NCI-H1930 (cell line): ENCODE measurements around the gene PRKCQ.
"Not testable (repeated sequence)": the region's sequence is repeated elsewhere in the genome, so short reads cannot be mapped to it uniquely, and the experiment has no call there.

Experiments
- DNase-seq, 2 experiments: peaks; one replicate each; lab custom pipeline; 2025; lab: John Stamatoyannopoulos, UW

The PRKCQ gene

DNA sequence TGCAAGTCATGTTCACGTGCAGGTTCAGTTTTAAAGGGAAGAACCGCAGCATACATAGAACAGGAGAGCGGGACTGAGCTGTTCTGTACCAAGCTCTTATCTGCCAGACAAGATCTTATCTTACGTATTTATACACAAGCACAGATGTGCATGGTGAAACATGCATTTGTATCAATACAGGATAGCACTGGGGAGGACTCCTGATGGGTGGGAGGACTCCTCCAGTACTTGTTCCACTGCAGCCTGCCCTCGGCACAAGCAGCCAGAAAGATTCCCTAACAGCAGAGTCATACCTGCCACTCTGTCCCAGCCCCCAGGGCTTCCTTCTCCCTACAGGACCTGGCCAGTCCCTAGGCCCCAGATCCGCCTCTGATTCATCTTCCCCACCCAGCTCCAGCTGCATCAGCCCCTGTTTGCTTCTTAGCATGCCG, 13.2 kb upstream of the PRKCQ start:
- DNase-seq: no peak

DNA sequence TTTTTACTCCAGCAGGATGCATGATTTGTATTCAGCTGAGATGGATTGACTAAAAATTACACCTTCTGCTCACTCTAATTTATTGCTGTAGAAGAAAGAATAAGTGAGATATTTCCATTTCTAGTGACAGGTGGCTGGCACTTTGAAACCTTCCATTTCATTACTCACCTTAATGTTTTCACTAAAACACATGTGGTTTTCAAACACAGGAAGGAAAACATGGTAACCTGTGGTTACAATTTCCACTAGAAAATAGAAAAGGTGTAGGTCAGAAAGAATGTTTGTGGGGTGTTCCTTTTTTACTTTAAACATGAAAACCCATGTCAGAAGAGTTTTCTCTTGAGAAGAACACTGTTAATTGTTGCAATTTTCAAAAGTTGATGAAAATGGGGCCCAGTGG, 12.0 kb upstream of the PRKCQ start:
- DNase-seq: no peak

DNA sequence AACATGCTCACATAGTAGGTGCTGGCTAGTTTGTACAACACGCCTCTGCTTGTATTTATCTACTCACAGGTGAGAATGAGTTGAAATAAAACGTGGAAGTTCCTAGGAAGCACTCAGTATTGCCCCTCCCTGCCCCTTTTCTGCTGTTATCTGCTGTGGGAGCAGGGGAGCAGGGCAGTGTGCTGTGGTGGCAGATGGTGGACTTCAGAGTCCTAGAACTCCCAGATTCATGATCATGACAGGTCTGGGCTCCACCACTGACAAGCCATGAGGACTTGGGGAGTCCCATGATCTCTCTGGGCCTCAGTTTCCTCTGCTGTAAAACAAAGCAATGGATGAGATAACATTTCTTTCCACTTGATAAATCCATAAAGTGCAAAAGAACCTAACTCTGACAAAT, 11.6 kb upstream of the PRKCQ start:
- no peak for DNase-seq

DNA sequence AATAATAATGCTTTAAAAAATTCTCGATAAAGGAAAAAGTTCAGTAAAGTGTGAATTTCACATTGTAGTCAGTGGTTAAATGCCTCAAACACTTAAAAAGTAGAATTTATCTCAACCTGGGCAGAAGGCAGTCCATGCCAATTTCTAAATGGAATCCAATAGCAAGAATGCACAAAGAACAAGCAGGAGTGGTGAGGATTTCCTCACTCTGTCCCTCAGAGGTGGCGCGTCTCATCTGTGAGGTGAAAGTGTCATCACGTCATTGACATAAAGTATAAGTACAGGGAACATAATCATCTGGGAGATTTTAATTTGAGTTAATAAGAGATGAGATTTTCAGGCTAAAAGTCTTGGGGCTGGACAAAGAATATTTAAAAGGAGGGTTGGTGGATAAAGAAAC, 10.0 kb upstream of the PRKCQ start:
- no peak for DNase-seq

DNA sequence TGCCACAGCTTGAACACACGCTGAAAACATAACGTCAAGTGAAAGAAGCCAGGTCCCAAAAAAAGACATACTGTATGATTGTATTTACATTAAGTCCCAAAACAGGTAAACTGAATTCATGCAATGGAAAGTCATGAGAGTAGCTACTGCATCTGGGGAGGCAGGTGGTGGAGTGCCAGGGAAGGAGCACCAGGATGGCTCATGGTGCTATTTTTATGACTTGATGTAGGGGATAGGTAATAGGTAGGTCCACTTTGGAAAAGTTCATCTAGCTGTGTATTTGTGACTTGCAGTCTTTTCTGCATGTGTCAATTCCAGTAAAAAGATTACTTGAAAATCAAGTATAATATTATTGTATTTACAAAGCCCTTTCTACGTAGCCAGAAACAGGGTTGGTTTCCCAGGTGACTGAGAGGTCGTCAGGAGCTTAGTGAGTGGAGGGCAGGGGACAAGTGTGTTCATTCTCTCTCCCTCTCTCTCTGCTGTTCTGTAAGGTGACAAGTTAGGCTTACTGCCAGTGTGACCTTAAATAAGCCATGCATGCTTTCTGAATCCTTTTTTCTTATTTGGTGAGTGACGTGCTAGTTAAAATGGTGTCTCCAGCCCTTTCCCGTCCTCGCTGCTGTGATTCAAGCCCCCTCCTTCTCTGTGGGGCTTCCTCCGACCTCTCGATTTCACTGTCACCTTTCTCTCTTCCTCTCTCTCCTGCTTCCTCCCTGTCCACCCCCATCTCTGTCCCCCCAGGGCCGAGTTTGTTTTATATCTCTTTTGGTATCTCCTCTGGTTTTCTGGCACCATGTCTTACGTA, 9.4 kb upstream of the PRKCQ start:
- DNase-seq: no peak

DNA sequence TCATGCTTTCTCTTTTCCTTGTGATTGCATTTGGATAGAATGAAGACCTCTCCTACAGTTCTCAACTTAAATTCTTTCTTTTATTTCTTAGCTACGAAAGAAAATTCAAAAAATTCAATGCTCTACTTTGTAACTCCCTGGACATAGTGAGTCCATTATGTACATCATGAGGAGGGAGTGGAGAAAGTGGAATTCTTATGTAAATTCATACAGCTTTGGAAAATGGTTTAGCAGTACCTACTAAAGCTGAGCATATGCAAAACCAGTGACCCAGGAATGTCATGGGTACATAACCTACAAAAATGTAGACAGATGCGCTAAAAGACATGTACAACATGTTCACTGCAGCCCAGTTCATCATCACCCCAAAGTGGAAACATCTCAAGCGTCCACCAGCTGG, 8.8 kb upstream of the PRKCQ start:
- no peak for DNase-seq

DNA sequence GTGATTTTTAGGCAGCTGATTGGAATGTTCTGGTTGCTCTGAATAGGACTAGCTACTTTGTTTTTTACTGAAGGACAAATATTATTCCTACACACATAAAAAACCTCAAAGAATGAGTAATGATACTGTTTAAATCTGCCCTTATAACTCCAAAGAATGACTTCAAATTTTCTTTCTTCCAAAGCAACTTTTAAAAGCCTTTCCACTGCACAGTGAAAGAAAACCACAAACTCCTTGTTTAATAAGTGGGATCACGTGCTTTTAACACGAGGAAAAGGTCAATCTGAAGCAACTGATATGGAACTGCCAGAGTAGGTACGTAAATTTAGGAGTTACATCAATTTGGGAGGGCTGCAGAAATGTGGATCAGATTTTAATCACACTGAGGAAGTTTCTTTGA, 8.0 kb upstream of the PRKCQ start:
- DNase-seq: no peak

DNA sequence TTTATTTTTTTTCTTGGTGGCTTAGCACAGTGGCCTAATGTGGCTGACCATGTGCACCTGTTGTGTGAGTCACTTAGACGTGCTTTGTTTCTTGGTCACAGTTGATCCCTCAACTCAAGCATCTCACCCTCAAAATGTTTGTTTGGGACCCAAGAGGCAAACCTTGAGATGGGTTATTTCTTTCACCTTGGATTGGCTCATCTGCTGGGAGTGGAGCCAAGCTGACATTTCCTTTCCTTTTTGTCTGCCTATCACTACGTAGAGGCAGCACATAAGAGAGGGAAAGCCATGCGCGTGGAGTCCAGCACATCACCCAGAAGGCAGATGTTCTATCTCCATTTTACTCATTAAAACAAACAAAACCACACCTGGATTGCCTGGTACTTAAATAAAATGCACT, 6.4 kb upstream of the PRKCQ start:
- no peak for DNase-seq

DNA sequence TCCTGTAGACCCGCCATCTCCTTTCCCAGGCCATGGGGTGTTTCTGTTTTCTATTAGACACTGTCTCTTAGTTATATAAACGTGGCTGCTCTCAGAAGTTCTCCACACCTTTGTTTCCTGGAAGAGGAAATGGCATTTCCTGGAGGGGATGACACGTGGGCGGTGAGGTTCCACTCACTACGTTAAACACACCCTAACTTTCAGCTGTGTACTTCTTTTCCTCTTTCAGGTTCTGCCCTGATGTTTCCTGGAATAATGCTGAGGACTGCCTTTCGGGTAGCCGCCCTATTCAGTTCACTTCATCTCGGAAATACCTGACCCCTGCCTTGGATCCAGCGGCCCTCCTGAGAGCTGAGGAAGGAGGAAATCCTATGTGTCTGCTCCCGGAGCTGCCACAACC, 3.4 kb upstream of the PRKCQ start:
- DNase-seq: no peak

DNA sequence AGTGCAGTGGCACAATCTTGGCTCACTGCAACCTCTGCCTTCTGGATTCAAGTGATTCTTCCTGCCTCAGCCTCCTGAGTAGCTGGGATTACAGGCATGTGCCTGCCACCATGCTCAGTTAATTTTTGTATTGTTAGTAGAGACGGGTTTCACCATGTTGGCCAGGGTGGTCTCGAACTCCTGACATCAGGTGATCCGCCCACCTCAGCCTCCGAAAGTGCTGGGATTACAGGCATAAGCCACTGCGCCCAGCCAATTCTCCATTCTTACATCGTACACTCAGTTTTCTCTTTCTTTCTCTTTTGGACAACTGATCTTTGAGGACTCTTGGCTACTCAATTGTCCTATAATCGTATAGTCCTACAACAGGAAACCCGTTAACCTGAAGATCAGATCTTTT, 2.8 kb upstream of the PRKCQ start:
- not testable (repeated sequence) for DNase-seq

DNA sequence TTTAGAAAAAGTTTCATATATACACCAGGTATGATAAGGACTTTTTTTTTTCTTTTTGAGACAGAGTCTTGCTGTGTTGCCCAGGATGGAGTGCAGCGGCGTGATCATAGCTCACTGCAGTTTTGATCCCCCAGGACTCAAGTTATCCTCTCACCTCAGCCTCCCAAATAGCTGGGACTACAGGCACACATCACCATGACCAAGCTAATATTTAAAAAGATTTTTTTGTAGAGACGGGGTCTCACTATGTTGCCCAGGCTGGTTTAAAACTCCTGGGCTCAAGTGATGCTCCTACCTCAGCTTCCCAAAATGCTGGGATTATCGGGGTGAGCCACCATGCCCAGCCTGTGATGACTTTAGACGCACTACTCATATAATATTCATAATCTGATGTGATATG, 2.2 kb upstream of the PRKCQ start:
- DNase-seq: no peak

DNA sequence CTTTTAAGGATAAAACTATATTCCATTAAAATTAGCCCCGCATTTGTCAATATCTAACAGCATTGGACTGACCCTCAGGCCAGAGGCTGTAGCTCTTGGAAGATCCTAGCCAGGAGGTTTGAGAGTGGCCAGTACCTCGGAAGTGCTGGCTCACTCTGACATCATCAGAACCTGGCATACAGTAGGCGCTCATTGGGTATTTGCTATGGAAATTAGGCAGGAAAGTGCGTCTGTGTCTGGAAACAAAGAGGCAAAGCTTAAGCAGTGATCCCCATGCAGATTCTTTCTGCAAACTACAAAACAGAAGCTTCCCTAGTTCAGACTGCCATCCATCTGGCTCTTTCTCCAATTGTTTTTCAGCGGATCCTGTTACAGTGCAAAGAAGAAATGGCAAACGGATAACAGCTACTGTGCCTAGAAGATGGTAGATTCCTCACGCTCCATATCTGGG, 1.7 kb upstream of the PRKCQ start:
- no peak for DNase-seq

DNA sequence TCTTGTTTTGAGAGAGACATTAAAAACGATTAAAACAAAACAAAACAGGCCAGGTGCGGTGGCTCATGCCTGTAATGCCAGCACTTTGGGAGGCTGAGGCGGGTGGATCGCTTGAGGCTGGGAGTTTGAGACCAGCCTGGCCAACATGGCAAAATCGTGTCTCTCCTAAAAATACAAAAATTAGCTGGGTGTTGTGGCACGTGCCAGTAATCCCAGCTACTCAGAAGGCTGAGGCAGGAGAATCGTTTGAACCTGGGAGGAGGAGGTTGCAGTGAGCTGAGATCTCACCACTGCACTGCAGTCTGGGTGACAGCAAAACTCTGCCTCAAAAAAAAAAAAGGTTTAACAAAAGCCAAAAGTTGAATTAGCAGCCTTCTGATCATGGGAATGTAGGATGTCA, 1.1 kb upstream of the PRKCQ start:
- not testable (repeated sequence) for DNase-seq

DNA sequence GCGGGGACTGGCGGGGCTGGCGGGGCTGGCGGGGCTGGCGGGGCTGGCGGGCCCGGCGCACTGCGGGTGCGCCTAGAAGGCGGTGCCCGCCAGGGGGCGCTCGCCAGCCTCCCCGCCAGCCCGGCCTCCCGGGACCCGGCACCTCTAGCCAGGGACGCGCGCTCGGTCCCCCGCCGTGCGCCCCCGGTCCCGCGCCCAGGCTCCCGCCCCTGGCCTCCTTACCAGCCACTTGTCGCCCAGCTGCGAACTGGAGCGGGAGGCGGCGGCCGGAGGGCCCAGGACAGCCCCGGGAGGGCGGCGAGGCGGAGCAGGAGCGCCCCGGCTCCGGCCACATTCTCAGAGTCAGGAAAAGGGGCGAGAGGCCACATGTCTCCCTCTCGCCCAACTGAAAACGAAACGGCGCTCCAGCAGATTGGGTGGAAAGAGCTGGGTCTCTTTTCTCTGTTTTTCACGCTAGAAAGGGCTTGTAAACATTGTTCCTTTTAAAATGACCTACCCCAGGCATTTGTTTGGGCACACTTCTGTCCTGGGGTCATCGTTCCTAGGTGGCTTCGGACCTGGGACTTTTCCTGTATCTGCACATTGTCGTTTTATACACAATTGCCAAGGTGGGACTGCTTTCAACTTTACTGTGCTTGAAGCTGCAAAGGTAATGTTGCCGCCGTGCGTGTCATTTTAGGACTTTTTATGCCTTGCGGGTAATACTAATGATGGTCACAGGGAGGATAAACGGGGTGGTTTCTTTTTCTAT, 378 bp upstream of the PRKCQ start:
- peak in 1 of 2 experiments; percentile 21 for DNase-seq

DNA sequence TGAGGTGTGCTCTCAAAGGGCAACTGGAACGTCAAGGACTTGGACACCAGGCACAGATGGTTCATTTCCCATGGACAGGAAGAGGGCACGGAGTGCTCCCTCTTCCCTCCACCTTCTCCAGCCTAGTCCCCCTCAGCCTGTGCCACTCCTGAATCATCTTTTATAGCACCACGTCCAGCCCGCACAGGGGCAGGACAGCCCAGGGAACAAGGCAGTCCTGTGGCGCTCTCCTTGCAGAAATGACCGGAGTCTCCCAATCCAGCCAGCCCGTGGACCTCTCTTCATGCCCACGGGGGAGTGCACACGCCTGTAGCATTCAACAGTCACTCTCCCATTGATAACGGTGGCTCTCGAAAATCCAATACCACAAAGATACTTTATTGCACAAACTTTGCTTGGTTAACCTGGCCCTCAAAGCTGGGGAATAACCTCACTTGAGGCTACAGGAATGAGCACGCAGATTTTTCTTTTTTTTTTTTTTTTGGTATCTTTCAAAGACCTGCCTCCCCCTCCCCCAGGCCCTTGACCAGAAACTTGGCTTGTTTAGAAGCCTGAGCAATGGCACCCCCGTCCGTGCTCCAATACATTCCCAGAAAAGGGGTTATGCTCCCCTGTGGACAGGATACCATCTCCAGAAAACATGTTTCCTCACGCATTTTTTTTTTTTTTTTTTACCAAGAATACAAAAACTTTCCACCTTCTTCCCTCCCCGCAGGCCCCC, 733 bp downstream of the PRKCQ start:
- no peak for DNase-seq

DNA sequence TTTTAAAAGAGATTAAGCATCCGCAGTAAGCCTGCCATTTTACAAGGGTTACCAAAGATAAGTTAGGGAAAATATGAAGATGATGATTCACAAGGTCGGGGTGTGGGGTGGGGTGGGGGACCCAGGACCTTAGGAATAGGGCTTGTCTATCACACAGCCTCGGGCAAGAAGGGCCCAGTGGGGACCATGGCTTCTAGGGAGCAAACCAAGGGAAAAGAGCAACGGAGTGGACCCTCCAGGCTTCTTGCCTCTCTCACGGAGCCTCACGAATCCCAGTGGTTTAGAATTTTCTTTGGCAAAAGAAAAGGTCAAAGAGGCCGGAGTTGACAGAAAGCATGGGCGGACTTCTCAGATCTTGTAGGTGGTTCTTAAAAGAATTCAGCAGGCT, 1.3 kb downstream of the PRKCQ start:
- DNase-seq: no peak

DNA sequence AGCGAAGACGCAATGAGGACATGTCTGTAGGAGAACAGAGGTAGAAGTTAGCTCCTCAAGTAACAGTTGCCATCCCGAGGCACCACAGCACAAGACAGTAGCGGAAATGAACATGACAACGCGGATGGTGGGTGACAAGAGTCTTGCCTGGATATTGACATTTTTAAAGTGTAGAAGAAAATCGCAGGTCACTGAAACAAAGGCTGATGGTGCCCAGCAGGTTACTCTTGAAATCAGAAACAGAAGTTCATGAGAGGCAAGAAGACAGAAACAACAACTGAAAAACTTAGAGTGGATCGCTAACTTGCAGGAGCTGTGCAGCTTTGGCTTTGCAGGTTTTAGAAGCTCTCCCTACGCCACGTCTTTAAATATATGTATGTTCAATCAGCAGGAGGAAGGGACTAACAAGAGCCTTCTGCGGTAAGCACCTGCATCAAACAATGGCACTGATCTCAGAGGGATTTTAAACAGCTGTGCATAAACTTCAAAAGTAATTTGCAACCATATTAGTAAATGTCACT, 1.8 kb downstream of the PRKCQ start:
- DNase-seq: no peak

DNA sequence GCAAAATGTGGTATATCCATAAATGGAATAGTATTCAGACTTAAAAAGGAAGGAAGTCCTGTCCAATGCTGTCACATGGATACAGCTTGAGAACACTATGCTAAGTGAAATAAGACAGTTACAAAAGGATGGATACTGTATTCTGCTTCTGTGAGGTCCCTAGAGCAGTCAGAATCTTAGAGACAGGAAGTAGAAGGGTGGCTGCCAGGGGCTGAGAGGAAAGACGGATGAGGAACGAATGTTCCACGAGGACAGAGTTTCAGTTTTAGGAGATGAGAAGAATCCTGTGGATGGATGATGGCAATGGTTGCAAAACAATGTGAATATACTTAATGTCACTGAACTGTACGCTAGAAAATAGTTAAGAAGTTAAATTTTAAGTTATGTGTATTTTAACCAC, 3.8 kb downstream of the PRKCQ start:
- no peak for DNase-seq

DNA sequence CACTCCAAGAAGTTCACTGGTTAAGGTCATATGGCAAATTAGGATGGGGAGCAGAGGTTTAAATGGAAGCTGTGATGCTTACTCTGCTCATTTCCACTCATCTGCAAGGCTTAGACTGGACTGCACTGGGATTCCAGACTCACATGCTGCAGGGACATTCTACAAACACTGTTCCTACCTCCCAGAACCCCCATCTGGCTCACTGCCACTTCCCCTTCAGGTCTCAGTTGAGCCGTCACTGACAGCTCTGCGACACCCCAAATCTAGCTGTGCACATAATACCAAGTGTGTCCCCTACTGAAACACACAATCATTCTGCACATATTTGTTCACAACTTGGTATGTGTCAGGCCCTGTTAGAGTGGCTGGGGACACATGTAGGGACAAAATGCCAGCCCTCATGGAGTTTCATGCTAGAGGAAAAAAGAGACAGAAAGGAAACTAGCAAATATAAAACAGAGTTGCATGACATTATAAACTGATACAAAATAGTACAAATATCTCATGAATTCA, 5.4 kb downstream of the PRKCQ start:
- no peak for DNase-seq

DNA sequence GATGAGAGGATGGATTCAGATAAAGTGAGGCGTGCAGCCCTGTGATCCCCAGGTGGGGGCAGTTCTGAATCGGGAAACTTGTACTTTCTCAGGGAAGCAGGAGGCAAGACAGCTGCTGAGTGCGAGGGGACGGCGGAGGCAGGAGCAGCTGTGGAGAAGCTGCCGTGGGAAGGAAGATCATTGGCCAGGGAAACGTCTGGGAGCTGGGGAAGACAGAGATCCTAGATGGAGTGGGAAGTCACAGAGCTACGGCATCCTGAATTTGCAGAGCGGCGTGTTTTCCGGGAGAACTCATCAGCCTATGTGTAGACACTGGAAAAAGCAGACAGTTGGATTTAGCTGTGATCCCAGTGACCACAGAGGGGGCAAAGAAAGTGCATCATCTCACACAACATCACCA, 9.2 kb downstream of the PRKCQ start:
- no peak for DNase-seq

DNA sequence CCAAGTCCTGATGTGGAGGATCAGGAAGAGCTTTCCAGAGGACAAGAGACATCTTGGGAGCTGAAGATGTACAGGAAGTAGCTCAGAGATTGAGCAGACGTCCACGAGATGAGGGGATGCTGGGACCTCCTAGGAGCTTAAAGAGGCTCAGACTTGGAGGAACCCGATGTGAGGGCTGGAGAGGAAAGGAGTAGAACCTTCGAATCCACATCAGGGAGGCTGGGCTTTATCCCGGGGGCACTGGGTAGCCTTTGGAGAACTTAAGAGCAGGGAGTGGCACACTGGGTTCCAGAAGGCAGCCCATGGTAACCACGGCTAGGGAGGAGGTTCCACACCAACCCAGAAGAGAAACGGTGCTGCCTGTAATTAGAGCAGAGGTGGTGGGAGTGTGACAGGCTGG, 10.8 kb downstream of the PRKCQ start:
- no peak for DNase-seq

DNA sequence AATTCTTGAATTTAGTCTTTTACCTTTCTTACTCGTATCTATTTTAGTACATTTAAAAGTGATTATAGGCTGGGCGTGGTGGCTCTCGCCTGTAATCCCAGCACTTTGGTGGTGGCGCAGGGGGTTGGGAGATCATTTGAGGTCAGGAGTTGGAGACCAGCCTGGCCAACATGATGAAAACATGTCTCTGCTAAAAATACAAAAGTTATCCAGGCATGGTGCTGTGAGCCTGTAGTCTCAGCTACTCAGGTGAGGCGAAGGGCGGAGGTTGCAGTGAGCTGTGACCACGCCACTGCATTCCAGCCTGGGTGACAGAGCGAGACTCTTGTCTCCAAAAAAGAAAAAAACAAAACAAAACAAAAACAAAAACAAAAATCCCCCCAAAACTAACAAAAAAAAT, 12.2 kb downstream of the PRKCQ start:
- no peak for DNase-seq
